Measurements from ENCODE around the gene RASSF4. TPM values are rescaled to one million over a fixed set of nuclear protein-coding genes. Genes with fewer than 3 reads are reported as not detected.

RASSF4 gene
- total RNA-seq, 4 donors from 2014 or later = 23.5 to 57.7 (median 31.6) TPM

- Histone ChIP-seq H3K4me3 (peak overlapping the region in 1 of 2 donors; percentile 1), H3K4me1 (peaks cover 10 to 96% (median 36%) of the 10 kb centered on the region in 3 donors), H3K36me3 (peaks cover 0 to 30% of the 10 kb centered on the region in 2 donors), H3K27ac (peak overlapping the region; percentile 74 to 97 (median 94)), H3K27me3 (no peaks in the 10 kb centered on the region), H3K9me3 (no peaks in the 10 kb centered on the region)
- TF ChIP-seq POLR2AphosphoS5 (IDR thresholded peaks at IDR 0.05) (peak; percentile 94), EP300 (IDR thresholded peaks at IDR 0.05) (no peak)
- 0 to 6% methylated on average over 2 to 4 of the region's 9 CpGs for WGBS, 2 donors (ENCODE audit: low coverage in 1 of 2)
- peak; percentile 62 for ATAC-seq
Observed at GRCh38 chr10:44995914-44996669, 36.5 kb downstream of the RASSF4 start.

- Histone ChIP-seq H3K27me3 (no peaks in the 10 kb centered on the region), H3K4me1 (peaks cover 11 to 90% (median 33%) of the 10 kb centered on the region in 3 donors), H3K27ac (peak overlapping the region; percentile 74 to 97 (median 94)), H3K9me3 (no peaks in the 10 kb centered on the region), H3K36me3 (peaks cover 0 to 19% of the 10 kb centered on the region in 2 donors), H3K4me3 (no peak overlapping the region)
- 95 to 96% methylated on average over 3 to 5 of the region's 6 CpGs for WGBS, 2 donors (ENCODE audit: low coverage in 1 of 2)
- no peak for ATAC-seq
- TF ChIP-seq POLR2A (IDR thresholded peaks at IDR 0.05) = no peak
- TF ChIP-seq POLR2AphosphoS5 (IDR thresholded peaks at IDR 0.05) = no peak
- TF ChIP-seq EP300 (IDR thresholded peaks at IDR 0.05) = no peak
- no peak for TF ChIP-seq CTCF (IDR thresholded peaks at IDR 0.05)
Observed at GRCh38 chr10:44997105-44997748, 37.6 kb downstream of the RASSF4 start.

GRCh38 chr10:44998146-44998631 lies 38.6 kb downstream of the RASSF4 start:
- Histone ChIP-seq H3K36me3 (peaks cover 0 to 9% of the 10 kb centered on the region in 2 donors), H3K27ac (peak overlapping the region; percentile 11 to 97 (median 94)), H3K4me1 (peaks cover 12 to 90% (median 33%) of the 10 kb centered on the region in 3 donors), H3K27me3 (no peaks in the 10 kb centered on the region), H3K9me3 (no peaks in the 10 kb centered on the region), H3K4me3 (no peak overlapping the region)
- peak; percentile 9 for ATAC-seq
- 78% methylated on average over 3 to 5 of the region's 6 CpGs for WGBS, 2 donors (ENCODE audit: low coverage in 1 of 2)
- TF ChIP-seq EP300 (IDR thresholded peaks at IDR 0.05) (no peak), POLR2AphosphoS5 (IDR thresholded peaks at IDR 0.05) (peak; percentile 55), CTCF (IDR thresholded peaks at IDR 0.05) (no peak), POLR2A (IDR thresholded peaks at IDR 0.05) (no peak)

GRCh38 chr10:45000138-45000751 lies 40.6 kb downstream of the RASSF4 start:
- H3K36me3 ChIP-seq = peaks cover 0 to 21% of the 10 kb centered on the region in 2 donors
- peak; percentile 61 for ATAC-seq

More at GRCh38 chr10:45000138-45000751, 40.6 kb downstream of the RASSF4 start:
- WGBS, 2 donors (ENCODE audit: low coverage in 1 of 2) = 28 to 39% methylated on average over 10 to 11 of the region's 12 CpGs
- Histone ChIP-seq H3K4me3 (peak overlapping the region; percentile 35 to 68), H3K27me3 (no peaks in the 10 kb centered on the region), H3K27ac (peak overlapping the region; percentile 89 to 97 (median 94)), H3K4me1 (peaks cover 12 to 88% (median 27%) of the 10 kb centered on the region in 3 donors), H3K9me3 (no peaks in the 10 kb centered on the region)
- TF ChIP-seq CTCF (IDR thresholded peaks at IDR 0.05) = no peak
- TF ChIP-seq EP300 (IDR thresholded peaks at IDR 0.05) = no peak
- TF ChIP-seq POLR2AphosphoS5 (IDR thresholded peaks at IDR 0.05) = peak; percentile 64
